ENCODE measurements around the gene EGFR. TPM values are rescaled to one million over a fixed set of nuclear protein-coding genes. Genes with fewer than 3 reads are reported as not detected.

EGFR gene
- polyA plus RNA-seq, 4 donors, result 19.4 to 34.1 (median 31.0) TPM

DNA sequence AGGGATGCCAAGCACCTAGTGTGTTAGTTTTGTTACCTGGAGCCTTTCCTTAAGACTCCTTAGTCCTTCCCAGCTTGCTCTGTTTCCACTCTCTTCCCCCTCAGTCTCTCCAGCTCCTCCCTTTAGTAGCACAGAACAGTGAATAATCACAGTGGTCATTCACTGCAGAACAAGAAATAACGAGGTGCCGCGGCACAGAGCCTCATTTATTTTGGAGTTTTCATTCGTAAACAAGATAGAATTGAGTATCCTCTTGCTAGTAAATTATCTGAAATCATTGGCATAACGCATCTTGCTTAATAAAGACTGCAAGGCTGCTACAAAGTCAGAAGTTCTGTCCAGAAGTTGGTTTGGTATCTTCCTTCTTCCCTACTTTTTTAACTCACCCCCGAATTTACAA lies 217.0 kb downstream of the EGFR start:
- no peak for DNase-seq (ENCODE audit: low read depth in 4 of 4, low spot score in 3 of 4)

DNA sequence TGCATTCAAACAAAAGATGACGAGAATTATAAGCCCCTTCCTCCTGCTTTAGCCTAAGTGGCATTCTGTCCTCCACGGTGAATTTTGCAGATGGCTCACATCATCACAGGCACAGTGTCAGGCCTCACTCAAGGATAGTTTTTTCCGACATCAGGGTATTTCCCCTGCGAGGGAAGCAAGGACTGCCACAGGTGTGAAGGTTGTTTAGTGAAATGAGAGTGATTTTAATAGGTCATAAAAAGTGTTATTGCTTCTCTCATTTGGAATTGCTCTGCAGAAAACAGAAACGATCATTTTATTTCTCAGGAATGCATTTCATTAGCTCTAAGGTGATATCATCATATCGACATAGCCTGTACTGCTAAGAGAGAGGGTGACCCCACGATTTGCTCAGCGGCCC lies 217.7 kb downstream of the EGFR start:
- no peak for DNase-seq (ENCODE audit: low read depth in 4 of 4, low spot score in 3 of 4)

DNA sequence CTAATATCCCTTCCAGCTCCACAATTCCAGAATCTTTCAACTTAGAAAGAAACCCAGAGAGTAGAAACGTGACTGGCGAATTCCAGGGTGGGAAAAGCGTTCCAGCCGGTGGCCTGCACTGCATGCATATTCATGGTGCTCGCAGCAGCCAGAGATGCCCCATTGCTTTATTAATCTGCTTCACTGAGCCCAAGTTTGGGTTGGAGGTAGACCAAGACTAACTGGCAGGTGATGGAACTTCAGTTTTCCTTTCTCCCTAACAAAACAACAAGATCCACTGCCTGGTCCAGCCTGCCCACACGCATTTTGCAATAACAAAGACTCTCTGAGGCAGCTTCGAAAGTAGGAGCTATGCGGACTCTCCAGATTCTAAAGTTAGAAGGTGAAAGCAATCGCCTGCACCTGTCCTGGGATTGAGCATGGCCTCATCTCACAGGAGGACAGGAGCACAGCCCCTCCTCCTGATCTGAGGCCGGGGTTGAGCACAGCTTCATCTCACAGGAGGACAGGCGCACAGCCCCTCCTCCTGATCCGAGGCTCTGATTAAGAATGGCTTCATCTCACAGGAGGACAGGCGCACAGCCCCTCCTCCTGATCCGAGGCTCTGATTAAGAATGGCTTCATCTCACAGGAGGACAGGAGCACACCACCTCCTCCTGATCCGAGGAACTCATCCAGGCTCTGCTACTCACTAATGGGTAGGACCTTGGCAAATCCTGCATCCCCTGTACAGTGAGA lies 218.5 kb downstream of the EGFR start:
- no peak for DNase-seq (ENCODE audit: low read depth in 4 of 4, low spot score in 3 of 4)

DNA sequence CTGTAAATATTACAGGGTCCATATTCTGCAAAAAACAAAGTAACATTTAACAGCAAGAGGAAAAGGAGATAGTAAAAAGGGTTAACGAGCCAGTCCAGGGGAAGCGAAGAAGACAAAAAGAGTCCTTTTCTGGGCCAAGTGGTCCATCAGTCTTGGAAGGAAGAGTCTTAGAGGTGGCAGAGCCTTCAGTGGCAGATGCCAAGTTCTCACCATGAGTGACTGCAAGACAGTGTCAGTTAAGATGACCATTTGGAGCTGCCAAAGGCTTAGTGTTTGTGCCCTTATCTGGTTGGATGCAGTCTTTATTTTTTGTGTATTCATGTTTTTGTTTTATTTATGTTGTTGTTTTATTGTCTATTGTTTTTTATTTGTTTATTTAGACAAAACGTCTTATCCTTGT lies 220.6 kb downstream of the EGFR start:
- no peak for DNase-seq (ENCODE audit: low read depth in 4 of 4, low spot score in 3 of 4)

DNA sequence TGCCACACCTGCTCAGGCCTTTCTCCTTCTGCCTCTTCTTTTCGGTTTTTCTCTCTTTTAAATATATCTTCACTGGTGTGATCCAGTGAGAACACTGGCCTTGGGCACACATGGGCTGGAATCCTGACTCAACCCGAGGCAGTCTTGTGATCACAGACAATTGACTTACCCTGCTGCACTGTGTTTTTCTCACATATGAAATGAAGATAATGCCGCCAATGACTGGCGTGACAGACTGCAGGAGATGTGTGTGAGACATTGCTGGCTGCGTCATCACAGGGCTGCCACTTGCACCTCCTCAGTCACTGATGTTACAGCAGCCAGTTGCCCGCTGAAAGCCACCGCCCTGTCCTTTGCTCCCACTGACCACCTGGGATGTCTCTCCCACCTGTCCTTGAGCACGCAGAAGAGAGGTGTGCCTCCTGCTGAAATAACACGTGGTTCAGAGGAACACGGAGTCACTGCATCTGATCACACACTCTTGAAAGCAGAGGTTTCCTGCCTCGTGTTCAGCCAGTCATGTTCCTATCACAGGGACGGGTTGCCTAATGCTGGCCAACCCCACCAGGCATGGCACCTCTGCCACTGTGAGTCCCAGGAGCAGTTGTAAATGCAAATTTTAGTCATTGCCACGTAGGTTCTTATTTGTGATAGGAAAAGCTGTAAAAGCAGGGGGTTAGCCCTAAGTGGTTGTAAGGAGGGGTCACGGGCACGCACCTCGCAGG lies 221.8 kb downstream of the EGFR start:
- no peak for DNase-seq (ENCODE audit: low read depth in 4 of 4, low spot score in 3 of 4)

DNA sequence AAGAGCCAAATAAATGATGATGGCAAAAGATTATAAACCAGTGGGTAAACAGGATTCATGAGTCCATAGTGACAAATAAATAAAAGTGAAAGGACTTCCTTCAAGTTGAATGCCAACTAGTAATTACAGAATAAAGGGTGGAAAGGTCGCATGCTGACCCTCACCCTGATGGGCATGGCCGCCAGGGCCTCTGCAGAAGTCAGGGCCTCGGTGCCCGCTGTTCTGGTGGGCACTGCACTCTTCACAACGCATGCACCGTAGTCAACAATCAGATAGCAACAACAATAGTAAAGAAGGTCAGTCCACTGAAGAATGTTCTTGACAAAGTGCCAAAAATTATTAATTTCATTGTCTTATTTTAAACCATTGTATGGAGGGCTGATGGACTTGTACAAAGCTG lies 223.1 kb downstream of the EGFR start:
- DNase-seq (ENCODE audit: low read depth in 4 of 4, low spot score in 3 of 4), result no peak

DNA sequence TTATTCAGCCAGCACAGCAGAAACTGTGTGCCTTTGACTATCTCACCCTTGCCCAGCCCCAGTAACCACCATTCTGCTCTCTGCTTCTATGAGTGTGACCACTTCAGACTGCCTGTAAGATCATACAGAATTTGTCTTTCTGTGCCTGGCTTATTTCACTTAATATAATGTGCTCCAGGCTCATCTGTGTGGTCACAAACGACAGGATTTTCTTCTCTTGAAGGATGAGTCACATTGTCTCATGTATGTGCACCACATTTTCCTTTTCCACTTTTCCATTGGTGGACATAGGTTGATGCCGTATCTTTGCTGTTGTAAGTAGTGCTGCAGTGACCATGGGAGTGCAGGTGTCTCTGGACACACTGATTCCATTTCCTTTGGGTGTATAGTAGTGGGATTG lies 223.8 kb downstream of the EGFR start:
- DNase-seq (ENCODE audit: low read depth in 4 of 4, low spot score in 3 of 4), result no peak

DNA sequence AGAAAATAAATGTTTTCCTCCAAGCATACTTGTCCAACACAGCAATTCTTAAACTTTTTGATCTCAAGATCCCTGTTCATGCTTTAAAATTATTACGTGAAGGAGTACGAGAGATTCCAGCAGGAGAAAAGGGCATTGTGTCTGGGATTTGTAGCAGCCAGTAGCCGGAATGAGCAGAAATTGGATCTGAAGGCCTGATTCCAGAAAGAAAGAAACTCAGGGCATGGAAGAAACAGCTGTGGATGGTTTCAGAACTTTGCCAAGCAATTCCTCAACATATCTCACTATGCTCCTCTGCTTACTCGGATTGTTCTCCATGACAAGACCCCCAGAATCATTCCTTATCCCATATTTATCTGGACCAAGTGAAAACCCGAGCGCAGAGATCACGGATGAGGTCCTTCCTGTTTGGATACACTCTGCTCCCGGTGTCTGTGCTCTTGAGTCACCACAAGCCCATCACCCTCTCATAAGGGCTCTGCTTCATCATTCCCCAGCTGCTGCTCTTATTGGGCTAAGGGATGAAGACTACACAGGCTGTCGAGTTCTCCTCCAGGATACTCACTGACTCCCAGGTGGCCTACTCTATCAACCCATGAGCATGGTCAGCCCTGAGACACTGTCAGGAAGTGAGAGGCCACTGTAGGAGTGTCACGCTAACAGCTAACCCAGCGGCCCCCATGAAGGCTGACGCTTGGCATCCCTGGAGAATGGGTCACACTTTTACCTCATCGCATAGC lies 225.4 kb downstream of the EGFR start:
- DNase-seq (ENCODE audit: low read depth in 4 of 4, low spot score in 3 of 4), result no peak

DNA sequence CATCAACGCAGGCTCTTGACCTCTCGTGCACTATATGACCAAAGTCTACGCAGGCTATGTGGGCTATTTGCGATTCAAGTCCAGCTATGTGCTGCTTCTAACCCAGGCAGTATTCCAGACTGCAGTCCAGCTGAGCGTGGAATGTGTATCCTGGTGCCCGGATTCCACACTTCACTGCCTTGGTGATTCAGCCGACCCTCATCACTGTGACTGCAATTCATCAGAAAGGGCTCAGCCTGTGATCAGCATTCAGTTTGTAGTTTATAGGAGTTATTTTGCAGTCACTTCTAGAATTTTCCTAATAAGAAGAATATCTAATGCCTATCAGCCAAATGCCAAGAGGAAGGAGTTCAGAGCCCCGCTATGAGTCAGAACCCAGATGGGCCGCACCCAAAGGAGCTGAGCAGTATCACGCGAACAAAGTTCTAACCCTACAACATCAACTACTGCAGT lies 226.5 kb downstream of the EGFR start:
- no peak for DNase-seq (ENCODE audit: low read depth in 4 of 4, low spot score in 3 of 4)

DNA sequence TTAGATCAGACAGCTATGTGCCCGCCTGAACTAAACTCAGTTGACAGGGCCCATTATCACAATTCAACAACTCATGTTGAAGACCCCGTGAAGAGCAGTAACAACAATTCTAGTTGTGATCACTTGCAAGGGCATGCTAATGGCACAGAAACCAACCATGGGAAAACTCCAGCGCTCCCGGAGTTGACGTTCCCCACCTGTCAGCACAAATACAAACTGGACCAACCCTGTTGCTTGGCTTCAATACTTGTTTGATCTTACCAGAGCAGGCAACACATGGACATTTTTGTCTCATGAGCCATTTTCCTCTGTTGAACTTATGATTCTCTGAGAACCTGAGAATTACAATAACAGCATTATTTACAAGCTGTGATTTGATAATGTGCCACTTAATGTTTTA lies 227.4 kb downstream of the EGFR start:
- DNase-seq (ENCODE audit: low read depth in 4 of 4, low spot score in 3 of 4), result no peak

DNA sequence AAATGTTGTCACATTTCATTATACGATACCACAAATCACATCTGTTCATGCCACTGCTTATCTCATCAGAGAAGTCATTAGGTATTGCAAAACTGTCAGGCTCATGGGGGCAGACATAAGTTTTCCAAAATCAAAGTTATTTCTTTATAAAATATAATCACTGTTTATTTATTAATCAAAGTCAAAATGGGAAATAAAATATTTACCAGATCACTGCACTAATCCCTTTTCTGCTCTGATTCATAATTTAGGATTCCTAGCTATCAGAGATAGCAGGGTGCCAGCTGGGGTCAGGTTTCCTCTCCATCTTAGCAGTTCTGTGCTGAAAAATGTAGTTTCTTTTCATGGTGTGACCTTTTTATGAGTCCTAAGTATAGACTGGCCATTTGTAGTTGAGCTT lies 228.6 kb downstream of the EGFR start:
- DNase-seq (ENCODE audit: low read depth in 4 of 4, low spot score in 3 of 4), result no peak

DNA sequence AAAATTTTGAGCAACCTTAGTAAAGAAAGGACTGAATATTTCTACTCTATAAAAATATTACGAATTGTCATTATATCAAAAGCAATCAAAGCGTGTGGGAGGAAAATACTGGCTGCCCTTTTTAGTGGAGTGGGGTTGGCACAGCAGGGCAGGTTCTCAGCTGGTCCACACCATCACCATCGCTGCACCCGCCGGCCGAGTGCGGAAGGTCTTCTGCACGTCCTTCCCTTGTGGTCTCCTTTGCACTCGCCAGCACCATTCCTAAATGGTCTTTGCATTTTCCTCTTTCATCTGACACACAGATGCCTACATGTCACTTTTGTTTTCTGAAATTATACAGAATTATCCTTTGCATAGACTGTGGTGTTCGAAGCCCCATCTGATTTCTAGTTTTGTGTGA lies 229.7 kb downstream of the EGFR start:
- DNase-seq (ENCODE audit: low read depth in 4 of 4, low spot score in 3 of 4), result no peak

DNA sequence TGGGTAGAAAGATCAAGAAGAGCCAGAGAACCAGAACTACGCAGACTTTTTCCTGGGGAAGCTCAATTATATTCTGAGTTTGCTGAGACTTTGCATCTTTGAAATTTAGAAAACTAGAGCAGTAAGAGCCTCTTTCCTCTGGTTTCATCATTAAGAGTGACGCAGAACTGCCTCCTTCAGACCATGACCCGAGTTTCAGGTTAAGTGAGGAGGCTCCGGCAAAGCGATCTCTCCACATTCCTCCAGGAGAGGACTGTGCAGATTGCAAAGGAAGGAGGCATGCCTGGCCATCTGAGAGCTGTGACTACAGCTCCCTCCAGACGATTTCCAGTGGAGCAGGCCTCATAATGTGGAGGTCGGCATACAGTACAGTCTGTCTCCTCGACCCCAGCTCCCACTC lies 230.5 kb downstream of the EGFR start:
- DNase-seq (ENCODE audit: low read depth in 4 of 4, low spot score in 3 of 4), result no peak

DNA sequence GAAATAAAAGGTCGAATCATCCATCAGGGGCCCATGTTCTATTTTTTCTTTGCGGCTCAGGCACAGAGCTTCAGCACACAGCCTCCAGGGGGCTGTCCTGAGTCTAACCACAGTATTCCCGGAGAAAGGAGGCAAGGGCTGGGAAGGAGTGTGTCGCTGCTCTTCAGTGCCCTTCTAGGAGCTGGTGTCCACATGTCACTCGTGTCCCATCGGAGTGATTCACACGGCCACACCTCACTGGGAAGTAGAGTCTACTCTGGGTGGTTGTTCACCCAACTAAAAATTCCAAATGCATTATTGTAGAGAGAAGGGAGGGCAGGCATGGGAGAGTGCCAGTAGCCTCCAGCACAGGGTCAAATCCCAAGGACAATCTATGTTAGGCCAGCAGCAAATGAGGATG lies 231.5 kb downstream of the EGFR start:
- no peak for DNase-seq (ENCODE audit: low read depth in 4 of 4, low spot score in 3 of 4)

DNA sequence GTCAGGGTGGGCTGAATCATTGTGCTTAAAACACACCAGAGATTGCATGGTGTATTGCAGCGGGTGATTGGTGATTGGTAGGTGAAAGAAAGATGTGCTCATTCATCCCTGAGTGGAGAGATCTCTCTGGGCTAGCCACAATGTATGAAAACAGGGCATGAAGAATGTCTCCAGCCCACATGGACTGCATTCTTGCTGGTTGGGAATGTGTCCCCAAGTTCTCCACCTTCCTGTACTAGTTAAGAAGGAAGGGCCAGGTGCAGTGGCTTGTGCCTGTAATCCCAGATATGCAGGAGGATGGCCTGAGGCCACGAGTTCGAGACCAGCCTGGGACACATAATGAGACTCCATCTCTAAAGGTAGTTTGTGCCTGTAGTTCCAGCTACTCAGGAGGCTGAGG lies 232.5 kb downstream of the EGFR start:
- no peak for DNase-seq (ENCODE audit: low read depth in 4 of 4, low spot score in 3 of 4)

DNA sequence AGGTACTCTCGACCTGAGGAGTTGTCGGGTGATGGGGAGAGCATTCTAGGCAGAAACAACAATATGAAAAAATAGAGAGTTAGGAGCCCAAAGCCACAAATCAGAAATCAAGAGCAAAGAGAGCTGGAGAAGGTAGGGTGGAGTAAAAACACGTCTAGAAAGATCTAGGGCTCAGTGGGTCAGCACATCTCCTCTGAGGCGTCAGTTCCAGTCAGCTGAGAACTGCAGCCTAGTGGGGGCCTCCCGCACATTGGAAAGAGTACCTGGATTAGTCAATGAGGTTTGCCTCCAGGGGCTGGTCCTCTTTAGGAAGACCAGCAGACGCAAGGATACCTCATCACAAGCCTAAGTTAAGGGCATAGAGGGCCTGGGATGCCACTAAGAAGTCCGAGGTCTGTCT lies 233.1 kb downstream of the EGFR start:
- no peak for DNase-seq (ENCODE audit: low read depth in 4 of 4, low spot score in 3 of 4)

DNA sequence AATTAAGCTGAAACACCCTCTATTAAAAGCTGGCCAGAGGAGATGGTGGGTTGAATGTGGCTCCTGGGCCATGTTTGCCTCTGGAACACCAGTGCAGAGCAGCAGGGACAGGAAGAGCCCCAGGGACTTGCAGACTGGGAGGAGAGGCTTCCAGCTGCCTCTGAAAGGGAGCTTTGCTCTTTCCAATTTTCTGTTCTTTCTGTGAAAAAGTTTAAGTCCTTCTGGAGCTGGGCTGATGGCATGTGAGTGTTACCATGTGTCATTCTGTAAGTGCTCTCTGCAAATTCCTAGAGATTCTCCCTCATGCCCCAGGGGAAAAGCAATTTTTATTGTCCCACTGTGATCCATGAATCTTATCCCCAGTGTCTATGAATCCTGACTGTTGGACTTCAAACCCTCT lies 233.6 kb downstream of the EGFR start:
- DNase-seq (ENCODE audit: low read depth in 4 of 4, low spot score in 3 of 4), result peak in 1 of 4 donors; percentile 14

DNA sequence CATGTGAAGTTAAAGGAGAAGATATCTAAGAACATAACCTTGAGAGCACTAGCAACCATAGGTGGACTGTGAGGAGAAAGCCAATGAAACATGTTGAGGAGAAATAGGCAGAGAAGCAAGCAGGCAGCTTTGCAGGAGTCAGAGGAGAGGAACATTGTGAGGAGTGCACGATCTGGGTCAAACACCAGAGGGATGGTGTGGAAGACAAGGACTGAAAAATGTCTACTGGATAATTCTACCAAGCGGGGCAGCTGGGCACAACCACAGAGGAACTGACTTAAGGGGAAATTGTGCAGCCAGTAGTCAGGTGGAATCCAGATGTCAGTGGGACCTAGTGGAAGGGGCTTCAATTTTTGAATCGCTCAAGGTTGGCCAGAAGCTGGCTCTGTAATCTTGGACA lies 234.4 kb downstream of the EGFR start:
- no peak for DNase-seq (ENCODE audit: low read depth in 4 of 4, low spot score in 3 of 4)

DNA sequence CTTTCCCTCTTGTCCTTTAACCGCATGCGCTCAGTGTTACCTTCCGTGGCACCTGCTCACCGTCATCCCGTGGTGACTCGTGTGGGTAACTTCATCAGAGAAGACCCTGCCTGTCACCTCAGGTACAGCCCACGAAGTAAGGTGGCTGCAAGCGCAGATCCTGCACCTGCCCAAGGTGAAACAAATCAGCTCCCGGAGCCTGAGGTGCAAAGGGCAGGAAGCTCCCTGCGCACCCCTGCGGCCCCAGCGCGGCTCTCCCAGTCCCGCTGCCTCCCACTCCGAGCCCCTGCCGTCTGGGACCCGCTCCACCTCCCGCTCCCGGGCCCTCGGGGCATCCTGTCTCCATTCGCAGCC lies 235.4 kb downstream of the EGFR start:
- no peak for DNase-seq (ENCODE audit: low read depth in 4 of 4, low spot score in 3 of 4)

DNA sequence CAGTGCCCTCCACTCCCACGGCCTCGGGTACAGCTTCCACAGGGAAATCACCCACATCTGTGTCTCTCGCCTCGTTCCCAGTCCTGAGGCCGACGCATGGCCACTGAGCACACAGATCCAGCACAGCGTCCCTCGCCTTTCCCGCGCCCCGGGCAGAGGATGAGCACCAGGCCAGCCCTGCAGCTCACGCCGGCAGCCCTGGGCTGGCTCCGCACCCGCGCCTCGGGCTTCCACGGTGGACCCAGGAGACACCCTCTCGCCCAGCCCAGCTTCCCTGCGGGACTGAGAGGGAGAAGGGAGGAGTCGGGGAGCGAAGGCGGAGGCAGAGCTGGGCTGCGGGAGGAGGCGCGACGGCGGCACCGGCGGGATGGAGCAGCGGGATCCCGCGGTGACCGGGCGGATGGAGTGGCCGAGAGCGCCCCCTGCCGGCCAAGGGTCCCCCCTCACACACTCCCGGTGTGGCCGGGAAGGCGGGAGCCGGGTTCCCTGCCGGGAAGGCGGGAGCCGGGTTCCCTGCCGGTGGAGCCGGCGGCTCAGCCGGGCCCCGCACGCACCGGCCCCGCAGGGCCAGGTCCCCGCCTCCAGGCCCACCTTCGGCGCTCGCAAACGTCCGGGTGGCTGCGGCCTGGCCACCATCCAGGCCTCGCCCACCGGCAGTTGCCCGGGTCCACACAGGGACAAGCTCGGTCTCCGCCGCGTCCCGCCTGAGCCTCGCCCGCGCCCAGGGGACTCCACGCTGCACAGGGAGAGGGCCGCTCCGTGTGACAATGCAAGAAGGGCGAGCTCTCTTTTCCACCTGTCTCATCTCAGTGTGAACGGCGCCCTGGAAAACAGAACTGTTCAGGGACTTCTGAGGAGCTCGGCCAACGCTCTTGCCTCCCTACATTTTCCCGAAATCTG lies 236.0 kb downstream of the EGFR start:
- DNase-seq (ENCODE audit: low read depth in 4 of 4, low spot score in 3 of 4), result peak; percentile 53 to 69 (median 63)

Measured in left renal pelvis (tissue), 4 donors.